Mesendoderm (in vitro differentiated cells): Measurements from ENCODE around the gene SOX6.

Experiments
- DNase-seq: peaks from one replicate; pipeline ENCODE4 v3.0.0; 2013
- H2AK5ac ChIP-seq: 2 replicates; pipeline ENCODE4 v1.6.1; 2013; ENCODE audit warnings: low read length, inconsistent platforms
- H2BK120ac ChIP-seq: 2 replicates; pipeline ENCODE4 v1.6.1; 2013; ENCODE audit warnings: low read depth, mild to moderate bottlenecking, low read length, moderate library complexity, mixed read lengths
- H2BK15ac ChIP-seq: replicated peaks from 2 replicates; pipeline ENCODE4 v1.6.1; 2013; ENCODE audit warnings: low read depth, mild to moderate bottlenecking, moderate library complexity
- H2BK5ac ChIP-seq: 2 replicates; pipeline ENCODE4 v1.6.1; 2013; ENCODE audit warnings: low read length, inconsistent platforms
- H3K18ac ChIP-seq: 2 replicates; pipeline ENCODE4 v1.6.1; 2013; ENCODE audit warnings: mild to moderate bottlenecking, low read length, mixed read lengths
- H3K23ac ChIP-seq: one replicate; pipeline ENCODE4 v1.6.1; 2013; ENCODE audit warnings: low read length
- H3K27ac ChIP-seq: 2 replicates; pipeline ENCODE4 v1.5.1; 2013; ENCODE audit warnings: low read depth, mild to moderate bottlenecking, inconsistent platforms, low read length, moderate library complexity
- H3K27me3 ChIP-seq: 2 replicates; pipeline ENCODE4 v1.6.1; 2013; ENCODE audit warnings: low read length, control low read depth, mild to moderate bottlenecking, inconsistent platforms; ENCODE audit not compliant: insufficient read depth, poor library complexity
- H3K36me3 ChIP-seq: 2 replicates; pipeline ENCODE4 v1.6.1; 2013; ENCODE audit warnings: low read length, inconsistent platforms; ENCODE audit not compliant: control insufficient read depth, insufficient read depth
- H3K4ac ChIP-seq: one replicate; pipeline ENCODE4 v1.6.1; 2013; ENCODE audit warnings: low read depth, mild to moderate bottlenecking, low read length, moderate library complexity
- H3K4me1 ChIP-seq: 2 replicates; pipeline ENCODE4 v1.6.1; 2013; ENCODE audit warnings: low read depth, low read length, inconsistent platforms; ENCODE audit not compliant: control insufficient read depth
- H3K4me2 ChIP-seq: 2 replicates; pipeline ENCODE4 v1.6.1; 2013; ENCODE audit warnings: low read length
- H3K4me3 ChIP-seq: 2 replicates; pipeline ENCODE4 v1.5.1; 2013; ENCODE audit warnings: mild to moderate bottlenecking, low read length
- H3K56ac ChIP-seq: one replicate; pipeline ENCODE4 v1.6.1; 2013; ENCODE audit warnings: low read length
- H3K79me1 ChIP-seq: 2 replicates; pipeline ENCODE4 v1.6.1; 2013; ENCODE audit warnings: low read length, inconsistent platforms
- H3K79me2 ChIP-seq: 2 replicates; pipeline ENCODE4 v1.6.1; 2013; ENCODE audit warnings: mild to moderate bottlenecking, low read length; ENCODE audit not compliant: control insufficient read depth, insufficient read depth
- H3K9ac ChIP-seq: 2 replicates; pipeline ENCODE4 v1.6.1; 2013; ENCODE audit warnings: low read length, inconsistent platforms
- H4K5ac ChIP-seq: one replicate; pipeline ENCODE4 v1.6.1; 2013; ENCODE audit warnings: low read length
- H4K8ac ChIP-seq: one replicate; pipeline ENCODE4 v1.6.1; 2013; ENCODE audit warnings: low read depth, mild to moderate bottlenecking, control low read depth, low read length, moderate library complexity
- WGBS: extraction: QIAGEN DNeasy Blood & Tissue Kit; methylation state at CpG from one replicate; pipeline ENCODE4 v1.1.7; 2013; ENCODE audit warnings: low lambda C conversion rate, missing lambda C conversion rate; ENCODE audit not compliant: insufficient coverage; ENCODE audit errors: extremely low coverage; 5-methylcytosine and 5-hydroxymethylcytosine counted together

Gene SOX6

DNA sequence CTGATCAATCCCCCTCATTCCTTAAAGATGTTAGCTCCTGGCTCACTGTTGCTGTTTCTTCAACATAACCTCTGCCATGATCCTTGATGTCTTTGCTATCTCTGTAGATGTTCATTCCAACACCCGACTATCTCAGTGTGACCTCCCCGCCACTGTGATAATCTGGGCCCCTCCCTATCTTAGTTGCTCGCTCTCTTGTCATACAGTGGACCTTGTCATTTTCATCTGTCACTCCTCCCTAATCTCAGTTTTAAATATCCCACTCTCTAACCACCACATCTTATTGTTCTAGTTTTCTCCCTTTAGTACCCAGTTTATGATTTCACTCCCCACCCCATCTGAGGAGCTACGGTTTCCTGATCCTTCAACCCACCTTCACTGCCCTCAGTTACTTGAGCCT is 379.2 kb downstream of the SOX6 start:
- no peak overlapping the region for H3K23ac ChIP-seq
- H4K8ac ChIP-seq = no peak overlapping the region

DNA sequence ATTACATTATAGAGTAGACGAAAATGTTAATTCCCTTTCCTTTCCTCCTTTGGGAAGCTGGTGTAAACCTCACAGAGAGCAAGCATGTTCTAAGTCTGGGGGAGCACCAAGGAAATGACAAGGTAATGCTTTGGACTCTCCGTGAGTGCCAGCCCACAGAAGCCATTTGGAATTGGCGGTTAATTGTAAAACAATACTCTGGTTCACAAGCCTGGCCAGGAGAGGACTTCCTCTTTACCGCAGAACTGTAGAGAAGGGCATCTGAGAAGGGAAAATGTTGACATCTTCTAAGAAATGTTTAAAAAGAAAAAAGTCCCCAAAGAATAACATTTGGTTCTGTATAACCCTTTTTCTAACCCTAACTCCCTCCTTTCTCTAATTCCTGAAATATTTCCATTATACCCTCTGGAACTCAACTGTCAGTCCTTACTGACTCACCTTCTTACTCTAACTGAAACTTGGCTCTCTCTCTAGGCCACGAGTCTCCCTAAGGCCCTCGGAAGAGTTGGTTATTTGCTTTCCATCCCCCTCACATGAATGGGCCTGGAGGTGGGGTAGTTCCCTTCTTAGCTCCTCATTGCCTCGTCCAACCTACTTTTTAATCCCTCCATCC is 379.8 kb downstream of the SOX6 start:
- H3K36me3 ChIP-seq = no peaks in the 10 kb centered on the region
- no peaks in the 10 kb centered on the region for H3K27me3 ChIP-seq
- no peak overlapping the region for H3K27ac ChIP-seq
- DNase-seq = no peak
- H3K79me1 ChIP-seq = no peaks in the 10 kb centered on the region
- H3K4me2 ChIP-seq = no peak overlapping the region
- no peak overlapping the region for H2BK15ac ChIP-seq
- H3K23ac ChIP-seq = no peak overlapping the region
- WGBS = no CpG with 5 or more reads among the region's 7 CpGs
- H4K8ac ChIP-seq = no peak overlapping the region
- H2AK5ac ChIP-seq = no peak overlapping the region
- H2BK5ac ChIP-seq = no peak overlapping the region
- H3K9ac ChIP-seq = no peak overlapping the region
- H3K4ac ChIP-seq = no peak overlapping the region
- H2BK120ac ChIP-seq = no peak overlapping the region
- no peak overlapping the region for H3K18ac ChIP-seq
- no peak overlapping the region for H4K5ac ChIP-seq
- no peak overlapping the region for H3K4me3 ChIP-seq
- no peaks in the 10 kb centered on the region for H3K79me2 ChIP-seq
- H3K4me1 ChIP-seq = no peaks in the 10 kb centered on the region
- H3K56ac ChIP-seq = no peak overlapping the region

More for the DNA sequence above, 379.2 kb downstream of the SOX6 start:
- Histone ChIP-seq H3K4me2 (no peak overlapping the region), H3K36me3 (no peaks in the 10 kb centered on the region), H3K27me3 (no peaks in the 10 kb centered on the region), H4K5ac (no peak overlapping the region), H3K27ac (no peak overlapping the region), H3K56ac (no peak overlapping the region), H2BK5ac (no peak overlapping the region), H3K4ac (no peak overlapping the region), H3K9ac (no peak overlapping the region), H2BK120ac (no peak overlapping the region), H2BK15ac (no peak overlapping the region), H3K4me1 (no peaks in the 10 kb centered on the region), H3K18ac (no peak overlapping the region), H3K79me1 (no peaks in the 10 kb centered on the region), H3K79me2 (no peaks in the 10 kb centered on the region), H3K4me3 (no peak overlapping the region), H2AK5ac (no peak overlapping the region)
- no CpG with 5 or more reads among the region's 4 CpGs for WGBS
- no peak for DNase-seq

DNA sequence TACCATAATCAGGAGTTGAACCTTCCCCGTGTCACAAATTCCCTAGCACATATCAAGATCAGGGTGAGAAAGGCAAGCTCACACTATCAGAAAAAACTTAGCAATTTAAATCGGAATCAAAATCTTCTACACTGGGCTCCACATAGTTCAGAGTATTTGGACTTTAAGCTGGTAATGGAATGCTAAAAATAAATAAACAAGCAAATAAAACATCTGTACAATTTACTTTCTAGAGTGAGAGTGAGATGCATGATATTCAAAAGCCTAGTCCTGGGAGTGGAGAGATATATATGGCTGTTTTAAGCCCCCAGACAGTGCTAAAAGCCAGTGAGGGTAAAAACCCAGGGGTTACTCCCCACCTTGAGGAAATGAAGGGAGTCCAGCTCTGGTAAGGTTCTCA is 380.6 kb downstream of the SOX6 start:
- H3K4me2 ChIP-seq = no peak overlapping the region
- no CpG with 5 or more reads among the region's 2 CpGs for WGBS
- no peak overlapping the region for H3K4me3 ChIP-seq
- H3K56ac ChIP-seq = no peak overlapping the region
- H3K4ac ChIP-seq = no peak overlapping the region
- no peak overlapping the region for H2BK5ac ChIP-seq
- no peak overlapping the region for H3K9ac ChIP-seq
- no peak overlapping the region for H4K8ac ChIP-seq
- H3K79me2 ChIP-seq = no peaks in the 10 kb centered on the region
- no peak overlapping the region for H2AK5ac ChIP-seq
- H3K4me1 ChIP-seq = no peaks in the 10 kb centered on the region
- H3K27ac ChIP-seq = no peak overlapping the region
- H2BK15ac ChIP-seq = no peak overlapping the region
- no peaks in the 10 kb centered on the region for H3K79me1 ChIP-seq
- DNase-seq = no peak
- no peak overlapping the region for H4K5ac ChIP-seq
- no peaks in the 10 kb centered on the region for H3K36me3 ChIP-seq
- H3K18ac ChIP-seq = no peak overlapping the region
- H3K27me3 ChIP-seq = no peaks in the 10 kb centered on the region
- H3K23ac ChIP-seq = no peak overlapping the region
- H2BK120ac ChIP-seq = no peak overlapping the region

DNA sequence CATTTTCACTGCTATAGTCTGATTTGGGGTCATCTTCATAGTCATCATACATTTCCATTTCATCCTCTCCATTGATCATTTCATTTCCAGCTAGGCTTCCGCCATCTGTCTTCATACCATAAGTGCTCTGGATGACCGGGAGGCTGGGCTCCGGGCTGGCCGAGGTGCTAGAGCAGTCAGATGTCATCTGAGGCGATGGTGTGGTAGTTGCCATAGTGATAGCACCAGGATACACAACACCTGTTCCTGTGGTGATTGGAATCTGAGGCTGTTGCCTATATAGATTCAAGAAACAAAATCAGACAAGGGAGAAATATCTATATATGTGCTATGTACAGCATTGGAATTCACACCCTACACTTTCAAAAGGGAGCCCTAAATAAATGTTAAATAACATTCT is 383.5 kb downstream of the SOX6 start:
- Histone ChIP-seq H2BK5ac (no peak overlapping the region), H3K79me1 (no peaks in the 10 kb centered on the region), H3K79me2 (no peaks in the 10 kb centered on the region), H3K4me1 (peaks cover 2% of the 10 kb centered on the region), H3K4me2 (no peak overlapping the region), H4K8ac (no peak overlapping the region), H3K4me3 (no peak overlapping the region), H3K9ac (no peak overlapping the region), H2BK15ac (no peak overlapping the region), H3K27me3 (no peaks in the 10 kb centered on the region), H3K23ac (no peak overlapping the region), H3K56ac (no peak overlapping the region), H3K4ac (no peak overlapping the region), H2BK120ac (no peak overlapping the region), H2AK5ac (no peak overlapping the region), H3K18ac (no peak overlapping the region), H3K27ac (no peak overlapping the region), H4K5ac (no peak overlapping the region), H3K36me3 (no peaks in the 10 kb centered on the region)
- peak; percentile 67 for DNase-seq
- WGBS = no CpG with 5 or more reads among the region's 5 CpGs

DNA sequence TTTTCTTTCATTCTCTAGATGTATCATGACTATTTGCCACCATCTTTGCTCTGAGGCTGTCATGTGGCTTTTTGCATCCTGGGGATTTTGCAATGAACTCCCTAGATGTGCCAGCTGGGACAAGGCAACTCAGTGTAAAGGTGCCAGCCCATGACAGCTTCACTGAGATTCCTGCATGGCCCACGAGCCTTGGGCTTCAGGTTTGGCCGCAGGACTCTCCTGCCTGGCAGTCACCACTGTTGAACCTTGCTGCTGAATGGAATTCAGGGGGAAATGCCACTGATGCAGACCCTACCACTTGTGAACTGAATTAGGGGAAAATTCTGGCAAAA is 385.2 kb downstream of the SOX6 start:
- H2BK5ac ChIP-seq = no peak overlapping the region
- H3K79me1 ChIP-seq = no peaks in the 10 kb centered on the region
- H3K79me2 ChIP-seq = no peaks in the 10 kb centered on the region
- H3K27ac ChIP-seq = no peak overlapping the region
- H2BK15ac ChIP-seq = no peak overlapping the region
- no peak for DNase-seq
- no peak overlapping the region for H4K8ac ChIP-seq
- H3K4me2 ChIP-seq = no peak overlapping the region
- no CpG with 5 or more reads among the region's 2 CpGs for WGBS
- no peak overlapping the region for H4K5ac ChIP-seq
- no peak overlapping the region for H2AK5ac ChIP-seq
- no peak overlapping the region for H3K18ac ChIP-seq
- H2BK120ac ChIP-seq = no peak overlapping the region
- peaks cover 2% of the 10 kb centered on the region for H3K4me1 ChIP-seq
- H3K36me3 ChIP-seq = no peaks in the 10 kb centered on the region
- no peaks in the 10 kb centered on the region for H3K27me3 ChIP-seq
- no peak overlapping the region for H3K4me3 ChIP-seq
- no peak overlapping the region for H3K56ac ChIP-seq
- H3K4ac ChIP-seq = no peak overlapping the region
- no peak overlapping the region for H3K23ac ChIP-seq
- H3K9ac ChIP-seq = no peak overlapping the region

DNA sequence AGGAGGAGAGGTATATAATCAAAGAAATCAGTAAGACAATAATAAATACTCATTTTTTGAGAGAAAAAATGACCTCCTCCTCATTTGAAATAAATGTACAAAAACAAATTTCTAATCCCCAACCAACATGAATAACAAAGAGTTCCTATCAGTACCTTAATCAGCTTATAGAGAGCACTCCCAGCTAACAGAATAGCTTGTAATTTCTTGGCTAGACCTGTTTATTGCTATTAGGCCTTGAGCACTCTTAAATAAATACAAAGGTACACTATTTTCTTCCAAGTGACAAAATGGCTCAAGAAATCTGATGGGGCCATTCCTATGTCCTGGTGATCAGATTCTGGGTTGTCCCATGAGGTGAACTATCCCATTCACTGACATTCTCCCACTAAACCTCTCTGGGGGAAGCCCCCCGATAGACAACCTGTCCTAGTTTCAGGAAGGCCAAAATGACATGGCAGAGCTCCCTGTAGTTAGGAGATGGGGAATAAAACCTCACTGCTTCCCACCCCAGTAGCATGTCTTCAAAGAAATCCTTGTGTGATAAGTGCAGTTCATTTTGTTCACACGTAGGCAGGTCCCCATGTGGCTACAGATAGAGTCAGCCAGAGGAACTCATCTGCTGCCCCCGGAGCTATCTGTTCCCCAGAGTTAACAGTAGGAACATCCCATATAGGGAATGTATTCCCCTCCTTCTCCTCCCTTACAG is 385.7 kb downstream of the SOX6 start:
- Histone ChIP-seq H3K36me3 (no peaks in the 10 kb centered on the region), H3K4ac (no peak overlapping the region), H2BK15ac (peak overlapping the region; percentile 92), H3K27me3 (no peaks in the 10 kb centered on the region), H3K4me1 (peaks cover 2% of the 10 kb centered on the region), H3K4me3 (no peak overlapping the region), H3K23ac (no peak overlapping the region), H2BK5ac (no peak overlapping the region), H3K18ac (no peak overlapping the region), H3K27ac (no peak overlapping the region), H3K4me2 (no peak overlapping the region), H2AK5ac (no peak overlapping the region), H2BK120ac (peak overlapping the region; percentile 39), H3K9ac (no peak overlapping the region), H4K5ac (no peak overlapping the region), H3K79me2 (no peaks in the 10 kb centered on the region), H3K56ac (no peak overlapping the region), H3K79me1 (no peaks in the 10 kb centered on the region), H4K8ac (no peak overlapping the region)
- DNase-seq = no peak
- no CpG with 5 or more reads among the region's 3 CpGs for WGBS
